IMR-90 (cell line): ENCODE data around the gene RAB4B. TPM values are rescaled to one million over a fixed set of nuclear protein-coding genes. Genes with fewer than 3 reads are reported as not detected.

Experiments used
- ATAC-seq: fragments of 200-7000 bp; cut with Tn5 transposase; 2 replicates; pipeline ENCODE4 v1.9.1; 2020; ENCODE audit warnings: low read depth, mild to moderate bottlenecking, moderate library complexity
- BruUV-seq: library from RNA; stranded (reverse); fragments of 400-500 nt; replicated peaks from 2 replicates; lab custom pipeline; 2021; lab: Mats Ljungman, UMichigan
- CTCF ChIA-PET: fragments of 300-600 bp; formaldehyde crosslinking; extraction: SDS; loops from one replicate; lab custom pipeline; 2021; ENCODE audit warnings: antibody characterized with exemption; lab: Yijun Ruan, JAX
- POLR2A ChIA-PET: fragments of 300-600 bp; sonication (Branson Sonifier 250); formaldehyde crosslinking; loops from one replicate; lab custom pipeline; 2022; ENCODE audit warnings: antibody characterized with exemption; ENCODE audit not compliant: unreplicated experiment; lab: Charles Lee
- DNase-seq: peaks from one replicate; pipeline ENCODE4 v3.0.0; 2013
- H2AFZ ChIP-seq: replicated peaks from 2 replicates; pipeline ENCODE3; 2013; ENCODE audit warnings: low read length, mild to moderate bottlenecking; ENCODE audit not compliant: poor library complexity
- H2AK5ac ChIP-seq: 2 replicates; pipeline ENCODE4 v1.6.1; 2013; ENCODE audit warnings: low read depth, low read length, inconsistent platforms
- H2AK9ac ChIP-seq: replicated peaks from 2 replicates; pipeline ENCODE3; 2013; ENCODE audit warnings: mild to moderate bottlenecking, low read depth, low read length, moderate library complexity; ENCODE audit not compliant: poor library complexity
- H2BK120ac ChIP-seq: 2 replicates; pipeline ENCODE4 v1.6.1; 2013; ENCODE audit warnings: low read depth, low read length, inconsistent platforms
- H2BK15ac ChIP-seq: 3 replicates; pipeline ENCODE4 v1.6.1; 2013; ENCODE audit warnings: low read depth, low read length, inconsistent platforms
- H2BK20ac ChIP-seq: 2 replicates; pipeline ENCODE4 v1.6.1; 2013; ENCODE audit warnings: low read depth, mild to moderate bottlenecking, inconsistent platforms, low read length, moderate library complexity
- H2BK5ac ChIP-seq: 2 replicates; pipeline ENCODE4 v1.6.1; 2013; ENCODE audit warnings: mild to moderate bottlenecking, low read depth, low read length, inconsistent platforms; ENCODE audit not compliant: poor library complexity, severe bottlenecking
- H3K14ac ChIP-seq: replicated peaks from 2 replicates; pipeline ENCODE4 v1.6.1; 2013; ENCODE audit warnings: low read depth, low read length, inconsistent platforms
- H3K18ac ChIP-seq: 2 replicates; pipeline ENCODE4 v1.6.1; 2013; ENCODE audit warnings: low read depth, low read length, control low read depth
- H3K23ac ChIP-seq: 2 replicates; pipeline ENCODE4 v1.6.1; 2013; ENCODE audit warnings: low read depth, low read length, inconsistent platforms
- H3K27ac ChIP-seq: 2 replicates; pipeline ENCODE4 v1.5.1; 2013; ENCODE audit warnings: mild to moderate bottlenecking, control low read depth, low read length; ENCODE audit not compliant: insufficient read depth
- H3K27me3 ChIP-seq: 2 replicates; pipeline ENCODE4 v1.6.1; 2013; ENCODE audit warnings: low read length; ENCODE audit not compliant: control insufficient read depth, insufficient read depth
- H3K36me3 ChIP-seq: 2 replicates; pipeline ENCODE4 v1.6.1; 2013; ENCODE audit warnings: low read length, mixed read lengths; ENCODE audit not compliant: control insufficient read depth, insufficient read depth
- H3K4ac ChIP-seq: 2 replicates; pipeline ENCODE4 v1.6.1; 2013; ENCODE audit warnings: low read depth, low read length, inconsistent platforms
- H3K4me1 ChIP-seq: 2 replicates; pipeline ENCODE4 v1.6.1; 2013; ENCODE audit warnings: low read length, mixed read lengths; ENCODE audit not compliant: control insufficient read depth, insufficient read depth
- H3K4me2 ChIP-seq: 2 replicates; pipeline ENCODE4 v1.6.1; 2013; ENCODE audit warnings: low read depth, mild to moderate bottlenecking, control low read depth, low read length, moderate library complexity
- H3K4me3 ChIP-seq: 2 replicates; pipeline ENCODE4 v1.5.1; 2013; ENCODE audit warnings: low read depth, mild to moderate bottlenecking, control low read depth, low read length, moderate library complexity; ENCODE audit not compliant: insufficient read depth
- H3K56ac ChIP-seq: 2 replicates; pipeline ENCODE4 v1.6.1; 2013; ENCODE audit warnings: low read length, inconsistent platforms; ENCODE audit not compliant: insufficient read depth; ENCODE audit errors: extremely low read depth
- H3K79me1 ChIP-seq, 2 experiments: 2 replicates each; pipeline ENCODE4 v1.6.1; 2013; ENCODE audit warnings: low read length in 2 of 2, inconsistent platforms in 1 of 2, low read depth in 1 of 2
- H3K9ac ChIP-seq: 2 replicates; pipeline ENCODE4 v1.6.1; 2013; ENCODE audit warnings: low read depth, low read length, control low read depth
- H3K9me1 ChIP-seq: 2 replicates; pipeline ENCODE4 v1.6.1; 2013; ENCODE audit warnings: low read length, inconsistent platforms; ENCODE audit not compliant: insufficient read depth
- H3K9me3 ChIP-seq: 2 replicates; pipeline ENCODE4 v1.6.1; 2013; ENCODE audit warnings: low read length; ENCODE audit not compliant: control insufficient read depth, insufficient read depth
- H4K20me1 ChIP-seq: 2 replicates; pipeline ENCODE4 v1.6.1; 2013; ENCODE audit warnings: low read length, inconsistent platforms; ENCODE audit not compliant: insufficient read depth
- H4K5ac ChIP-seq: 2 replicates; pipeline ENCODE4 v1.6.1; 2013; ENCODE audit warnings: mild to moderate bottlenecking, low read depth, low read length, control low read depth
- H4K8ac ChIP-seq, 2 experiments: 2 replicates each; pipeline ENCODE4 v1.6.1; 2013; ENCODE audit warnings: low read depth in 2 of 2, low read length in 2 of 2, control low read depth in 1 of 2, inconsistent platforms in 1 of 2
- H4K91ac ChIP-seq: 2 replicates; pipeline ENCODE4 v1.6.1; 2013; ENCODE audit warnings: low read depth, low read length, inconsistent platforms; ENCODE audit not compliant: insufficient read depth
- CEBPB ChIP-seq: IDR thresholded peaks from 2 replicates; pipeline ENCODE4 v1.6.1; 2012; ENCODE audit warnings: low read depth, low read length, improper control_type of control experiment
- MAFK ChIP-seq: IDR thresholded peaks from 2 replicates; pipeline ENCODE4 v1.6.1; 2012; ENCODE audit warnings: low read depth, low read length, improper control_type of control experiment
- MXI1 ChIP-seq: IDR thresholded peaks from 2 replicates; pipeline ENCODE4 v1.6.1; 2012; ENCODE audit warnings: low read depth, mild to moderate bottlenecking, low read length, moderate library complexity, borderline replicate concordance
- NFE2L2 ChIP-seq: fragments of 150-350 bp; IDR thresholded peaks from 2 replicates; pipeline ENCODE4 v1.6.1; 2016; ENCODE audit warnings: low read depth, mild to moderate bottlenecking, low read length
- WGBS, 2 experiments: methylation state at CpG; one replicate each; pipeline versions ENCODE4 v1.1.5 to v1.1.7; 2013; ENCODE audit warnings: missing lambda C conversion rate in 2 of 2; ENCODE audit not compliant: insufficient read length in 1 of 2; ENCODE audit errors: extremely low coverage in 2 of 2; 5-methylcytosine and 5-hydroxymethylcytosine counted together
- dilution Hi-C: fragments of 300-500 bp; cut with HindIII; formaldehyde crosslinking; loops from one replicate; pipeline ENCODE4 v1.14.3; 2018; ENCODE audit warnings: low sequenced_read_pairs; ENCODE audit not compliant: unreplicated experiment
- in situ Hi-C: fragments of 300-500 bp; cut with MboI; formaldehyde crosslinking; loops from 3 replicates; pipeline ENCODE4 v1.14.3; 2019; ENCODE audit warnings: low sequenced_read_pairs, inconsistent platforms, mixed read lengths
- intact Hi-C: fragments of 100-400 bp; cut with micrococcal nuclease; formaldehyde crosslinking; loops from 2 replicates; pipeline ENCODE4 v1.10.0; 2022
- polyA plus RNA-seq, 3 experiments: library from polyadenylated mRNA; depleted of rRNA; stranded (reverse); fragments of >200 nt; gene quantifications; 2 replicates each; pipeline ENCODE4 v1.2.3, GENCODE V29; 2012; ENCODE audit warnings: low replicate concordance in 1 of 3
- total RNA-seq: library from RNA; depleted of rRNA; stranded (reverse); fragments of >200 nt; gene quantifications from 2 replicates; pipeline ENCODE4 v1.2.3, GENCODE V29; 2012

The RAB4B gene
- total and polyA plus RNA-seq, 2 of the 4 experiments (the other 2 are of a cell fraction), result 7.9 to 21.4 TPM

DNA sequence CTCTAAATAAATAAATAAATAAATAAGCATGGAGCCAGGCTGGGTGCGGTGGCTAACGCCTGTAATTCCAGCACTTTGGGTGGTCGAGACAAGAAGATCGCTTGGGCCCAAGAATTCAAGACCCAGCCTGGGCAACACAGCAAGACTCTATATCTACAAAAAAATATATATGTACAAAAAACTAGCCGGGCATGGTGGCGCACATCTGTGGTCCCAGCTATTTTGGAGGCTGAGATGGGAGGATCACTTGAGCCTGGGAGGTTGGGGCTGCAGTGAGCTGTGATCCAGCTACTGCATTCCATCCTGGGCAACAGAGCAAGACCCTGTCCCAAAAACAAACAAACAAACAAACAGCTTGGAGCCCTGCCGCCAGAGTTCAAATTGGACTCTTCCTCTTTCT lies 30.5 kb upstream of the RAB4B start:
- Histone ChIP-seq H3K27me3 (no peaks in the 10 kb centered on the region), H3K9ac (no peak overlapping the region), H3K9me1 (peaks cover 13% of the 10 kb centered on the region), H3K18ac (no peak overlapping the region), H2AFZ (no peak overlapping the region), H4K91ac (no peak overlapping the region), H2BK15ac (no peak overlapping the region), H3K4me3 (no peak overlapping the region), H3K4ac (no peak overlapping the region), H3K4me2 (no peak overlapping the region), H4K8ac (no peak overlapping the region), H3K9me3 (no peaks in the 10 kb centered on the region), H2AK9ac (no peak overlapping the region), H3K79me1 (peaks cover 9 to 28% of the 10 kb centered on the region in 2 experiments), H2BK120ac (no peak overlapping the region), H3K14ac (no peak overlapping the region), H4K5ac (no peak overlapping the region), H4K20me1 (no peaks in the 10 kb centered on the region), H3K56ac (no peak overlapping the region), H2BK20ac (no peak overlapping the region), H3K4me1 (peaks cover 17% of the 10 kb centered on the region), H2BK5ac (no peak overlapping the region), H3K27ac (no peak overlapping the region), H3K36me3 (no peaks in the 10 kb centered on the region), H2AK5ac (no peak overlapping the region), H3K23ac (no peak overlapping the region)
- dilution Hi-C loops (no loop called here), in situ Hi-C loops (no loop called here), intact Hi-C loops (no loop called here)
- no CpG with 5 or more reads among the region's 7 CpGs for WGBS, 2 experiments
- ChIA-PET CTCF (no interaction called here), POLR2A (no interaction called here)
- BruUV-seq, result no TSS peak
- DNase-seq, result no peak
- TF ChIP-seq CEBPB, result no peak
- TF ChIP-seq MAFK, result no peak
- no peak for TF ChIP-seq MXI1
- TF ChIP-seq NFE2L2, result no peak
- no peak for ATAC-seq
